Measurements from ENCODE around the gene PSME3.

DNA sequence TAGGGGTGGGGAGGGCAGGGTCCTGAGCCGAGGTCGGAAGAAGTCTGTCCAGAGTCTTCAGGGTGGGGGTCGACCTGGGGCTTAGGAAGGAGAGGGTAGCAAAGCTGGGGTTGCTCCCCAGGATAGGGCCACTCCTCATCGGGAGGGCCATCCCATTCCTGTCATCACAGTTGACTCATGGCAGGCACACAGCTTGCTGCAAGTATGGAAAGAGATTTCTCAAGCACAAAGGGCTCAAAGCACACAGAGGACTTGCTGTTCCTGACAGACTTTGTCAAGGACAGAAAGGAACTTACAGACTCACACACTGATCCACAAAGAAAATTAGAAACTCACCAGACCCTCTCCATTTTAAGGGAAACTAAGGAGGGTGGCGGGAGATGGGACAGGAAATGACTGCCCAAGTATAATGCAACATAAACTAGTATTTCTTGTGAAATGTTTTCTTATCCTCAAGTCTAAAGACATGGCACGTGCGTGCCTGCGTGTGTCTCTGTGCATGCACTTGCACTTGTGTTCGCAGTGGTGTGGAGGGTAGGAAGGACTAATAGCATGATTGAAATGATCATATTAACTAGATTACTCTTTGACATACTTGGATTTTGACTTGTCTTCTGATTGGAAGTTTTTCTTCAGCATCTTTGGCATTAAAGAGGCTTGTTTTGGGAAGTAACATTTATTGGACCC, 13.5 kb downstream of the PSME3 start:
- no peak for TF ChIP-seq GABPA (IDR thresholded peaks at IDR 0.05 in 1 of 2, conservative IDR thresholded peaks at IDR 0.05 in 1 of 2)
- TF ChIP-seq, protein P1, sequence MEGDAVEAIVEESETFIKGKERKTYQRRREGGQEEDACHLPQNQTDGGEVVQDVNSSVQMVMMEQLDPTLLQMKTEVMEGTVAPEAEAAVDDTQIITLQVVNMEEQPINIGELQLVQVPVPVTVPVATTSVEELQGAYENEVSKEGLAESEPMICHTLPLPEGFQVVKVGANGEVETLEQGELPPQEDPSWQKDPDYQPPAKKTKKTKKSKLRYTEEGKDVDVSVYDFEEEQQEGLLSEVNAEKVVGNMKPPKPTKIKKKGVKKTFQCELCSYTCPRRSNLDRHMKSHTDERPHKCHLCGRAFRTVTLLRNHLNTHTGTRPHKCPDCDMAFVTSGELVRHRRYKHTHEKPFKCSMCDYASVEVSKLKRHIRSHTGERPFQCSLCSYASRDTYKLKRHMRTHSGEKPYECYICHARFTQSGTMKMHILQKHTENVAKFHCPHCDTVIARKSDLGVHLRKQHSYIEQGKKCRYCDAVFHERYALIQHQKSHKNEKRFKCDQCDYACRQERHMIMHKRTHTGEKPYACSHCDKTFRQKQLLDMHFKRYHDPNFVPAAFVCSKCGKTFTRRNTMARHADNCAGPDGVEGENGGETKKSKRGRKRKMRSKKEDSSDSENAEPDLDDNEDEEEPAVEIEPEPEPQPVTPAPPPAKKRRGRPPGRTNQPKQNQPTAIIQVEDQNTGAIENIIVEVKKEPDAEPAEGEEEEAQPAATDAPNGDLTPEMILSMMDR (IDR thresholded peaks at IDR 0.05; ENCODE audit: low read depth, low read length, missing input control), result no peak
- no peak for TF ChIP-seq EGR1 (IDR thresholded peaks at IDR 0.05; ENCODE audit: low read depth in 2 of 2)
- TF ChIP-seq, protein P2, sequence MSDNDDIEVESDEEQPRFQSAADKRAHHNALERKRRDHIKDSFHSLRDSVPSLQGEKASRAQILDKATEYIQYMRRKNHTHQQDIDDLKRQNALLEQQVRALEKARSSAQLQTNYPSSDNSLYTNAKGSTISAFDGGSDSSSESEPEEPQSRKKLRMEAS (IDR thresholded peaks at IDR 0.05), result no peak
- no peak for TF ChIP-seq TAF1 (conservative IDR thresholded peaks at IDR 0.05)
- TF ChIP-seq, protein P3, sequence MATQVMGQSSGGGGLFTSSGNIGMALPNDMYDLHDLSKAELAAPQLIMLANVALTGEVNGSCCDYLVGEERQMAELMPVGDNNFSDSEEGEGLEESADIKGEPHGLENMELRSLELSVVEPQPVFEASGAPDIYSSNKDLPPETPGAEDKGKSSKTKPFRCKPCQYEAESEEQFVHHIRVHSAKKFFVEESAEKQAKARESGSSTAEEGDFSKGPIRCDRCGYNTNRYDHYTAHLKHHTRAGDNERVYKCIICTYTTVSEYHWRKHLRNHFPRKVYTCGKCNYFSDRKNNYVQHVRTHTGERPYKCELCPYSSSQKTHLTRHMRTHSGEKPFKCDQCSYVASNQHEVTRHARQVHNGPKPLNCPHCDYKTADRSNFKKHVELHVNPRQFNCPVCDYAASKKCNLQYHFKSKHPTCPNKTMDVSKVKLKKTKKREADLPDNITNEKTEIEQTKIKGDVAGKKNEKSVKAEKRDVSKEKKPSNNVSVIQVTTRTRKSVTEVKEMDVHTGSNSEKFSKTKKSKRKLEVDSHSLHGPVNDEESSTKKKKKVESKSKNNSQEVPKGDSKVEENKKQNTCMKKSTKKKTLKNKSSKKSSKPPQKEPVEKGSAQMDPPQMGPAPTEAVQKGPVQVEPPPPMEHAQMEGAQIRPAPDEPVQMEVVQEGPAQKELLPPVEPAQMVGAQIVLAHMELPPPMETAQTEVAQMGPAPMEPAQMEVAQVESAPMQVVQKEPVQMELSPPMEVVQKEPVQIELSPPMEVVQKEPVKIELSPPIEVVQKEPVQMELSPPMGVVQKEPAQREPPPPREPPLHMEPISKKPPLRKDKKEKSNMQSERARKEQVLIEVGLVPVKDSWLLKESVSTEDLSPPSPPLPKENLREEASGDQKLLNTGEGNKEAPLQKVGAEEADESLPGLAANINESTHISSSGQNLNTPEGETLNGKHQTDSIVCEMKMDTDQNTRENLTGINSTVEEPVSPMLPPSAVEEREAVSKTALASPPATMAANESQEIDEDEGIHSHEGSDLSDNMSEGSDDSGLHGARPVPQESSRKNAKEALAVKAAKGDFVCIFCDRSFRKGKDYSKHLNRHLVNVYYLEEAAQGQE (IDR thresholded peaks at IDR 0.05), result no peak
- no peak for TF ChIP-seq HNF4G (IDR thresholded peaks at IDR 0.05)
- no peak for TF ChIP-seq NR2F2 (IDR thresholded peaks at IDR 0.05)
- no peak for TF ChIP-seq SP1 (IDR thresholded peaks at IDR 0.05)
- TF ChIP-seq, protein P4, sequence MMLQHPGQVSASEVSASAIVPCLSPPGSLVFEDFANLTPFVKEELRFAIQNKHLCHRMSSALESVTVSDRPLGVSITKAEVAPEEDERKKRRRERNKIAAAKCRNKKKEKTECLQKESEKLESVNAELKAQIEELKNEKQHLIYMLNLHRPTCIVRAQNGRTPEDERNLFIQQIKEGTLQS (IDR thresholded peaks at IDR 0.05), result no peak
- TF ChIP-seq RAD21 (IDR thresholded peaks at IDR 0.05), result no peak
- TF ChIP-seq HNF4A (conservative IDR thresholded peaks at IDR 0.05), result no peak

Data from liver (tissue), 3 donors.